HG03045 (cell line): ENCODE measurements around the gene GBGT1.
"Not testable (repeated sequence)": the region's sequence is repeated elsewhere in the genome, so short reads cannot be mapped to it uniquely, and the experiment has no call there.

Source experiments
- ATAC-seq: cut with Tn5 transposase; IDR thresholded peaks from one replicate; pipeline ENCODE4 v1.9.1; 2021; ENCODE audit warnings: mild to moderate bottlenecking, moderate library complexity; ENCODE audit not compliant: unreplicated experiment

Gene GBGT1

DNA sequence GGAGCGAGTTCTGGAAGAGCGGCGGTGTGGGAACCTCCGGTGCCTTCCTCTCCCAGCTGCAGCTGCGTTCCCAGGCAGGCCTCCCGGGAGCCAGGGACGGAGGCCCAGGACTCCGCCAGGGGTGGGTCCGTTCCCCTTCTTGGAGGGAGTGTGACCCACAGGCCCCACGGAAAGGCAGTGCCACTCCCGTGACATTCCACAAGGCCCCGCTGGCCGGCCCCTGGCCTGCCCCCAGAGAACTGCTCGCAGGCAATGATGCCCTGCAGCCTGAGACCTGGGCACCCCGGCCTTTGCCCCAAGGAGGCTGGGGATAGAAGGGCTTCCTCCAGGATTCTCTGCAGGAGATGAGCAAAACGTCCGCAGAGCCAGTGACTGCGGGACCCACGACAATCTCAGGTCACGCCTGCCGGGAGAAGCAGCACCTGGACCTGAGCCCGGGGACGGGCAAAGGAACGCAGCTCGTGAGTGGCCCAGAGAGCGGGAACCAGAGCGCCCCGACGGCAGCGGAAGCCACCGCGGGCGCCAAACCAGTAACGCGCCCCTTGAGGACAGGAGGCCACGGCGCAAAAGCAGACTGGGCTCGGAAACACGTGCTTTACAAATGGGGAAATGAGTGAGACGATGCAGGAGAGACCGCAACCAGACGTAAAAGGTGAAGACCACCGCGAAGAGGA is 36.1 kb upstream of the GBGT1 start:
- ATAC-seq = no peak

DNA sequence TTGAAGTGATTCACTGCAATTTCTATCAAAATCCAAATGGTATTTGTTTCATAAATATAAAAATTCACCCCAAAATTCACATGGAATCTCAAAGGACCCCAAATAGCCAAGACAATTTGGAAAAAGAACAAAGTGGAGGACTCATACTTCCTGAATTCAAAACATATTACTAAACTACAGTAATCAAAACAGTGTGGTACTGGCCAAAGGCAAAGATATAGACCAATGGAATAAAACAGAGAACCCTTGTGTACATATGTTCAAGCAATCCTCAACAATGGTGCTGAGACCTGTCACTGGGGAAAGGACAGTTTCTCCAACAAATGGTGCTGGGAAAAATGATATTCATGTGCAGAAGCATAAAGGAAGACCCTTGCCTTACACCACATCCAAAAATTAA is 31.3 kb upstream of the GBGT1 start:
- ATAC-seq = no peak

DNA sequence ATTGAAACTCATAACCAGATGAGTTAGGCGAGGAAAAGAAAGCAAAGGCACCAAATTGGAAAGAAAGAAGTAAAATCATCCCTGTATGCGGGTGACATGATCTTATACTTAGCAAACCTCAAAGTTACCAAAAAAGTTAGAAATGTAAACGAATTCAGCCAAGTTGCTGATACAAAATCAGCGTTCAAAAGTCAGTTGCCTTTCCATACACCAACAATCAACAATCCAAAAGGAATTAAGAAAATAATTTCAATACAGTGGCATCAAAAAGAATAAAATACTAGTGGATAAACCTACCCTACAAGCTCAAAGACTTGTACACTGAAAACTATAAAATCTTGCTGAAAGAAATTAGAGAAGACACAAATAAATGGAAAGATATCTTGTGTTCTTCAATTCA is 30.9 kb upstream of the GBGT1 start:
- ATAC-seq = no peak

DNA sequence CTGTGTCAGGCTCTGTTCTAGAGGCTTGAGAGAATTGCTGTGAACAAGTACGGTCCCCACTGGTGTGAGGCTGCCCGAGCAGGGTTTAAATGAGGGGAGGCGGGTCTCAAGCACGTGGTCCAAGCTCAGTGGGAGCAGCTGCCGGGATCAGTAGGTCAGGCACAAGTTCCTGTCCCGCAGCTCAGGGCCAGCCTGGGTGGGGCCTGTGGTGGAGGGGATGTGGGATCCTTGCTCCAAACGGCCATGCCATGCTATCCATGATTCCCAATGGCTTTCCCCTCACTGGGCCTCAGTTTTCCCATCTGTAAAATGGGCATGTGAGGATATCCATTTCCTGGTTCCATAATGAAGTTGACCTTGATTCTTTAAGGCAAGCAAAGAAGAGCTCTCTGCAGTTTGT is 28.3 kb upstream of the GBGT1 start:
- ATAC-seq = no peak

DNA sequence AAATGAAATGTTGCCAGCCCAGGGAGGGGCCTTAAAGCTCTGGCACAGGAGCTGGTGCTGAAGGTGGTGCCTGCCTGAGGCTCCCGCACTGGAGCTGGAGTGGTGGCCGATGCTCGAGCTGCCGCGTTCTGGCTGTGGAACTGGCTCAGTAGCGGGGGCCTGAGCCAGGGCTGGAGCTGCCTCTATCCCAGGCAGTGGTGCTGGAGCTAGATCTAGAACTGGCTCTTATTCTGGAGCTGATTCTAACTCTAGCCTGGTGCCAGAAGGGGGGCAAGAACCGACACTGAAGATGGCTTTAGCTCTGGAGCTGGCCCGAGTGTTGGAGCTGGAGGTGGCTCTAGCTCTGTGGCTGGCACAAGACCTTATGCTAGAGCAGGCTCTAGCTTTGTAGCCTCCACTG is 26.1 kb upstream of the GBGT1 start:
- ATAC-seq = no peak

DNA sequence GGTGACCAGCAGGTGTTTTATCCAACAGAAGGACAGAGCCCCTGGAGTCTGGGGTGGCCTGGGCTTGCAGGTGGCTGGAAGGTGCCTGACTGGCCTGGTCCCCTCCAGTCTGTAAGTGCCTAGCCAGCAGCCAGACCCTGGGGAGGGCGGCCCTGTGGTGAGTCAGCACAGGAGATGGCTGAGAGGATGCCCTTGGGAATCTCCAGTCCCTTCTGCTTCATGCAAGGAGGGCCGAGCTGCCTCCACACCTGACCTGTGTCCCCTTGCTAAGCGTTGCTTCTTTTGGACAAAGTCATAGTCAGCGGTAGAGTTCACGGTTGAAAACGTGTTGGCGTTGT is 25.1 kb upstream of the GBGT1 start:
- ATAC-seq = no peak

DNA sequence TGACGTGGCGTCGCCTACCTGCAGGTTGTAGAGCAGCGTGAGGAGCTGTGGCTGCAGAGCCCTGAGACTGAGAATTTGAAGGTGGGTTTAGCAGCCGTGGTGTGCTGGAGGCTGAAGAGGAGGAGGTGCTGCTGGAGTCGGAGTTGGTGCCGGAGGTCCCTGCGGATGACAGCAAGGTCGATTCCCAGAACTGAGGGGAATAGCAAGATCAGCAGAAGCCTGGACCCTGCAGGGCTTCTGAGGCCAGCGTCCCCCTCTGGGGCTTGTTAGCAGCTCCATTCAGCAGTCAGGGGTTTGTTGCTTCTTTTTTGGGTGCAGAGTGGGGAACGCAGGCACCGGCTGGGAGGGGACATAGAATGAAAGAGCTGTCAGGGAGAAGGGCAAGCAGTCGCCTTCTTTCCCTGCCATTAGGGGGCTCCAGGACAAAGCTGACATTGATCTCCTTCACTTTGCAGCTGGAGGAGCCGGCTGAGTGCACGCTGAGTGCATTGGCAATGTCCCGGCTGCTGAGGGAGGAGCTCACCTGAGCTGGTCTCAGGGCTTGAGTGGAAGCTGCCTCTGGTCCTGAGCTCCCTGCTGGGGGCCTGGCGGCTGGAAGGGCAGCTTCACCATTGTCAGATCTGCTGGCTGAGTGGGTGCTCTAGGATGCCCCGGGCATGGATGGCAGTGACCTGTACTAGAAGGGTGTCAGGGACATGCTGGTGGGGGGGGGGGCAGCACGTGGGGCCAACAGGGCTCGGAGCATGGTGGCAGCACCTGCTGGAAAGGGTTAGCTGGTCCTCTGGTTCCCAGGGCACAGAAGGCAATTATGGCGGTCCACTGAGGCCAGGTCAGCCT is 24.5 kb upstream of the GBGT1 start:
- no peak for ATAC-seq

DNA sequence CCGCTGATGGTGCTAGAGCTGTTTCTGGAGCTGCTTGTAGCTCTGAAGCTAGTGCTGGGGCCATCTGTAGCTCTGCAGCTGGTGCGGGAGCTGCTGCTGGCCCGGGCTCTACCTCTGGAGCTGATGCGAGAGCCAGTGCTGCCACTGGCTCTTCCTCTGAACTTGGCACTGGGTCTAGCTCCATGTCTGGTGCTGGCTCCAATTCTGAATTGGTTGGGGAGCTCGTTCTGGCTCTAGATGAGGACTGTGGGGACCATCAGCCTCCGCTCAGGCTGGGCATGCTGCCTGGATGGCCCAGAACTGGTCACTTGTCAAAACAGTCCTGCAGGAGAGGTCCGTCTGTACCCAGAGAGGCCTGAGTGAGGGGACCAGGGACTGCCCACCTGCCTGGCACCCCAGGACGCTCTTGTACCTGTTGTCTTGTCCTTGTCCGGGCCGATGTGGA is 23.9 kb upstream of the GBGT1 start:
- no peak for ATAC-seq

DNA sequence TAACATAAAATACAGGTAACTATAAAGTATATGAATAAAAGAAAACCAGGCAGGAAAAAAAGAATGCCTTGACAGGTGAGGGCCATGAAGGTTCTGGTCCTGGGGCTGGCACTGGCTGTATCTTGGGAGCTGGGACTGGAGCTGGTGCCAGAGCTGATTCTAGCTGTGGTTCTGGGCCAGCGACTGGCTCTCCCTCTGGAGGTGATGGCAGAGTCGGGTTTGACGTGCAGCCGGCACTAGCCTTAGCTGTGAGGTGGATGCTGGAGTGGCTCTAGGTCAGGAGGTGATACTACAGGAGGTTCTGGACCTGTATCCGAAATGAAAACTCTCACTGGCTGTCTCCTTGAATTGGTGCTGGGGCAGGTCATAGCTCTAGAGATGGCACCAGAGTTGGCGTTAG is 23.0 kb upstream of the GBGT1 start:
- ATAC-seq = no peak

DNA sequence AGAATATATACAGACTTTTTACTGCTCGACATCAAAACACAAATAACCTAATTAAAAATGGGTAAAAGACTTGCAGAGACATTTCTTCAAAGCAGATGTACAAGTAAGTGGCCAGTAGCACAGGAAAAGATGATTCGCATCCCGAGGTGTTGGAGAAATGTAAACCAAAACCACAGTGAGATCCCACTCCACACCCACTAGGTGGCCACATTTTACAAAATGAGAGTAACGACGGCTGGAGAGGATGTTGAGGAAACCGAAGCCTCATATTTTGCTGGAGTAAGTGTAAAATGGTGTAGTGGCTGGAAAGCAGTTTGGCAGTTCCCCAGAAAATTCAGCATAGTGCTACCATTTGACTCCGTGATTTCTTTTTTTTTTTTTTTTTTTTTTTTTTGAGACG is 21.3 kb upstream of the GBGT1 start:
- ATAC-seq = no peak

DNA sequence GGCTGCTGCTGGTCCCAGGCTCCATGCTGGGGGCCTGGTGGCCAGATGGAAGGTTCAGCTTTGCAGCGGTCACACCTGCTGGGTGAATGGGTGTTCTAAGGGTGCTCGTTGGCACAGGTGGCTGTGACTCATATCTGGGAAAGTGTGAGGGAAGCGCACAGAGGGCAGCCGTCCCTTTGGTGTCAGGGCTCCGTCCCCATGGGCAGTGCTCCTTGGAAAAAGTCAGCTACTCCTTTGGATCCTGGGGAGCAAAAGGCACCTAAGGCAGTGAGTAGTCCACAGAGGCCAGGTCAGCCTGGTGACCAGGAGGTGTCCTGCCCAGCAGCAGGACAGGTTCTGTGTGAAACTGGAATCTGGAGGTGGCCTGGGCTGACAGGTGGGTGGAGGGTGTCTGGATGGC is 18.4 kb upstream of the GBGT1 start:
- ATAC-seq = no peak

DNA sequence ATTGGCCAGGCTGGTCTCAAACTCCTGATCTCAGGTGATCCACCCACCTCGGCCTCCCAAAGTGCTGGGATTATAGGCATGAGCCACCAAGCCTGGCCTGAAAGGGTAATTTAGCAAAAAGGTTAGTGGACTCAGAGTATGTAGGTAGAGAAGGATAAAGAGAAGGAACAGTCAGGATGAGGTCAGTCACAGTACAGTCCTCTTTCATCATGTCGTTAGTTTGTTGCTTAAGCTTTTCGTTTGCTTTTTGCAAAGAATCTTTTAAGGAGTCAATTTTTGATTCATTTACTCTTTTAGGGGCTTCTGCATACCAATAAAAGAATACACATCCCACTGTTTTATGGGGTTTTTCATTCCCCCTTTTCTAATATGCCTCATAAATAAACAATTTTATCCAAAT is 17.8 kb upstream of the GBGT1 start:
- ATAC-seq = no peak

DNA sequence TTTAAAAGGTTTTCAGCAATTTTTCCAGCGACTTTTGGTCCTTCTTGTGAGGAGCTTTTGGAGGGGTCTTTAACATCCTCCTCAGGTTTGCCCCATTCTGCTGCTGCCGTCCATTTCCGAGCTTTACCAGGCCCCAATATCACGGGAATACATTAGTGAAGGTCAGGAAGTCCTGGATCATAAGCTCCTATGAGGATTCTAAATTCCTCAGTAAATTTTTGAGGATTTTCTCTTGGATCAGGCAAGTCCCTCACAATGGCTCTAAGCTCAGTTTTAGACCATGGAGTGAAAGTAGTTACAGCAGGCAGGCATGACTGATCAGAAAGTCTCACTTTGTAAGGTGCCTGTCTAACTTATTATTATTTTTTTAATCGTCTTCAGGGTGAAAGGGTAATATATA is 17.2 kb upstream of the GBGT1 start:
- no peak for ATAC-seq

DNA sequence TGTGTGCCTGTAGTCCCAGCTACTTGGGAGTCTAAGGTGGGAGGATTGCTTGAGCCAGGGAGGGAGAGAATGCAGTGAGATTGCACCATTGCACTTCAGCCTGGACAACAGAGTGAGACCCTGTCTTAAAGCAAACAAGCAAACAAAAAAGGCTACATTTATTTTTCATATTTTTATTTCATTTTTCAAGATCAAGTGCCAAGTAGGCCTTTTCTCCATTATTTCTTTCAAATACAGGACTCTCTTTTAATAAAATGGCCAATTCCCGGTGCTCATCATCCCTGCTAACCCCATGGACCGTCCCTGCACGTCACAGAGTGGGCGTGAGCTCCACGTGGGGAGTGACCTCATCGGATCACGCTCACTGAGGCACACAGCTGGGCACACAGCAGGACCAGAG is 9.3 kb upstream of the GBGT1 start:
- ATAC-seq = no peak

DNA sequence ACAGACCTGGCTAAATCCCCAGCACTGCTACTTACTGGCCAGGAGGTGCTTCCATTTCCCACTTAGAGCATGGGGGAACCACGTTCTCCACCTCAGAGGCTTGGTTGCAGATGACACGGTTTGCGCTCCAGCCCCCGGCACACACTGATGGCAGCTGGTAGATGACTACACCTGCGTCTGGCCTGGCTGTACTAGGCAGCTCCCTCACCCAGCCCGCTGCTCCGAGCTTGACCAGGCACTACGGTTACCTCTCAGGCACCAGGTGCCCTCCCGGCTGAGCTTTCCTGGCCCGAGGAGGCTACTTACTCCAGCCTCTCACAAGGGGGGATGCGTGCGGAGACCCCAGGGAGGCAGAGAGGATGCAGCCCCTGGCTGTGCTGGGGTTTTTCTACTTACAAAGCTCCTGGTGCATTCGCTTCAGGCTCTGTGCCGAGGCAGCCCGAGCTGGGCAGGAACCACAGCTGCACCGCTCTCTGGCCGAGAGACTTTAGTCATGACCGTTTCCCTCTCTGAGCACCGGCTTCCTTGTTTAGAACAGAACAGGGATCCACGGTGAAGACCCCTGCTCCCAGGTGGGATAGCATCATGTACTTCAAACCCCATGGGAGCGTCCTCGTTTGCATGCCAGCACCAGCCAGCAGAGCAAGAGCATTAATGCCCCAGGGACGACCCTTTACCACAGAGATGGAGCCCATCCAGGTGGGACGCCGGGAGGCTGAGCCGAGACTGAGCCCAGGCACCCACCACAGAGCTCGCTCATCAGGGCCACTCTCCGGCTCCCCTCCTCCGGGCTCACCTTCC is 7.6 kb upstream of the GBGT1 start:
- ATAC-seq = no peak

DNA sequence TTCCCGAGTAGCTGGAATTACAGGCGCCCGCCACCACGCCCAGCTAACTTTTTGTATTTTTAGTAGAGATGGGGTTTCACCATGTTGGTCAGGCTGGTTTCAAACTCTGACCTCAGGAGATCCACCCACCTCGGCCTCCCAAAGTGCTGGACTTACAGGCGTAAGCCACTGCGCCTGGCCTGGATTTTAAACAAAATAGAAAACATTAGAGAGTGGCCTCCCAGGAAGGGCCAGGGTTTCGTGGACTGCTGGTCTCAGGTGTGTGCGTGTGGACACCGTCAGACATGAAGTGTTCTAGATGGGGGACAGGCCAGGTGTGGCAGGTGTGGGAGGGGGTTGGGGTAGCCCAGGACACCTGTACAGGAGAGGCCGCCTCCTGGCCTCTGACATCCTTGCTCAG is 7.0 kb upstream of the GBGT1 start:
- no peak for ATAC-seq

DNA sequence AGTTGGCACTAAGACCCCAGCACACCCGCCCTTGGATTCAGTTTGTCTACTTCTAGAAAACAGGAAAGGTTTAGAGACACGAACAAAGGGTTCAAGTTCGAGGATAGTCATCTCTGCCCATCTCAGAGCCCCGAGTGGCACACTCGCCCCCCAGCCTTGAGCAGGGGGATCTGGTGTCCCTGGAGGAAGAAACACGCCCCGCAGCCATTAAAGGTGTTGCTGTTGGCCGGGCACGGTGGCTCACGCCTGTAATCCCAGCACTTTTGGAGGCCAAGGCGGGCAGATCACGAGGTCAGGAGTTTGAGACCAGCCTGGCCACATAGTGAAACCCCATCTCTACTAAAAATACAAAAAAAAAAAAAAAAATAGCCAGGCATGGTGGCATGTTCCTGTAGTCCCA is 6.0 kb upstream of the GBGT1 start:
- ATAC-seq = not testable (repeated sequence)

DNA sequence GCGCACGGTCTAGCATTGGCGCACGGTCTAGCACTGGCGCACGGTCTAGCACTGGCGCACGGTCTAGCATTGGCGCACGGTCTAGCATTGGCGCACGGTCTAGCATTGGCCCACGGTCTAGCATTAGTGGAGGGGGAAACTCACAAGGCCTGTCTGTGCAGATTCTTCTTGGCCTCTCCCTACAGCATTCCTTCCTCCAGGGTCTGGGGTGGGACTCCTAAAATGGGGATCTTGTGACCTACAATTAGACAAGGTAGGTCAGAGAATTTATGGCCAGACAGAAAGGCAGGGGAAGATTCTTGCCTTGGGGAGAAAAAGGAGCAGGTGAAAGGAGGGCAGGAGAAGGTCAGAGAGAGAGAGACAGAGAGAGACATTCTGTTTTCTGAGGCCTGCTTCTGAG is 5.4 kb upstream of the GBGT1 start:
- ATAC-seq = no peak

DNA sequence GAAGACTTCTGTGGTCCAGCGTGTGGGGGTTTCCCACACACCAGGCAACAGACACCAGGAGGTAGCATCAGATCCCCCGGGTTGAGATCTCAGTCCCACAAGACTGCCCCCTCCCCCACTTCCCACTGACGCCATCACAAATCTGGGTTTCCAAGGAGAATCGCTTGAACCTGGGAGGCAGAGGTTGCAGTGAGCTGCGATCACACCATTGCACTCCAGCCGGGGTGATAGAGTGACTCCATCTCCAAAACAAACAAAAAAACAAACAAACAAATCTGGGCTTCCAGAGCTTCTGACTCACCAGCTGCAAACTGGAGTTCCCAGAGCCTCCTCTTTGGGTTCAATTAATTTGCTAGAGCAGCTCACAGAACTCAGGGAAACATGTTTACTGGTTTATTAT is 4.7 kb upstream of the GBGT1 start:
- no peak for ATAC-seq

DNA sequence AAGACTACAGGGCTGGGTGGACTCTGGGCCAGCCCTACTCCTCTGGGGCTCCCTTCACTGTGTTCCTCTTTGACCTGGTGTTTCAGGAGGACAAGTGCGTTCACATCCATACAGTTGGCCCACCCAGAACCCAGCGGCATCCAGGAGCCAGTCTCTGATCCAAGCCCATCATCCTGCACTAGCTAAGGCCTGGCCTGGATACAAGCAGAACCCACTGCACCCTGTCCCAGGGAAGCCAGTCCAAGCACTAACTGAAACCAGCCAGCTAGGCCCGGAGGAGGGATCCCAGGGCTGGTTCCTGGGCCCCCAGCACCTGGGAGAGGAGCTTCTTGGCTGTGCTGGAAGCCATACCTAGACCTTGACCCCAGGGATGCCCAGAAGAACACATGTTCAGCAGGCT is 4.1 kb upstream of the GBGT1 start:
- no peak for ATAC-seq

DNA sequence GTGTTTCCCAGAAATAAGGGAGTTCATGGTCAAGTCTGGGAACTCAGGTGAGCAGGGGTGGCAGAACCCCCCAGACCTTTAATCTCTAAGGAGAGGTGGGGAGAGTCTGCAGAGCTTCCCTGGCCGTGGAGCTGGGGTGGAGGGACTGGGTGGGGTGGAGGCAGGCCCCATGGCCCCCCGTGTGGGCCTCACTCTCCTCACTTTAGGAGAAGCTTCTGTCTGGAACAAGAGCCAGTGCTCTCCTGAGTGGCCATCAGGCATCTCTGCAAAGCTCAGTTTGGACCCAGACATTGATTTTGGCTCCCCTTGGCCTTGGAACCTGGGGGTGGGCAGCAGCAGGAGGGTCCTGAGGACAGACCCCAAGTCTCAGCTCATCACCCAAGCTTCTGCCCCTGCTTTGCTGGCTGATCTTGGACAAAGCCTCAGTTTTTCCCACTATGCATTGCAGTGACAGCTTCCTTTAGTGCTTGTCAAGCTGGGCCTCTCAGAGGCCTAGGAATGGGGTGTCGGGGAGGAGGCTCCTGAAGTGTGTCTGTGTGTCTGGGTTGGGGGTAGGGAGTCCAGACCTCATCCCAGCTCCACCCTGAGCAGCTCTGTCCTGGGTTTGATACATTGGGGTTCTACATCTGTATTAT is 3.5 kb upstream of the GBGT1 start:
- no peak for ATAC-seq
